MCF 10A (cell line): ENCODE data around the gene SEPTIN3. TPM values are rescaled to one million over a fixed set of nuclear protein-coding genes. Genes with fewer than 3 reads are reported as not detected.
A peak's percentile ranks its signal among the peaks of the same experiment; 100 is the strongest.

ENCODE experiments used
- BruUV-seq: library from RNA; stranded (reverse); fragments of 400-500 nt; replicated peaks from 2 replicates; lab custom pipeline; 2021; lab: Mats Ljungman, UMichigan
- CTCF ChIA-PET: fragments of 300-600 bp; sonication (Branson Sonifier 250); formaldehyde crosslinking; extraction: SDS; loops from one replicate; lab custom pipeline; 2021; ENCODE audit warnings: antibody characterized with exemption, inconsistent platforms; lab: Yijun Ruan, JAX
- POLR2A ChIA-PET: fragments of 300-600, 350-650 bp; sonication (Branson Sonifier 250); formaldehyde crosslinking; extraction: SDS; loops from one replicate; lab custom pipeline; 2020; ENCODE audit warnings: antibody characterized with exemption, inconsistent platforms; lab: Yijun Ruan, JAX
- DNase-seq: peaks from one replicate; pipeline ENCODE4 v3.0.0-alpha.2; 2018; ENCODE audit not compliant: unreplicated experiment
- H3K27ac Mint-ChIP-seq: one replicate; pipeline ENCODE4 v1.8.0; 2022; ENCODE audit warnings: mild to moderate bottlenecking, low read depth, mixed read lengths; ENCODE audit not compliant: unreplicated experiment
- H3K27me3 Mint-ChIP-seq: one replicate; pipeline ENCODE4 v1.8.0; 2022; ENCODE audit warnings: mixed read lengths; ENCODE audit not compliant: insufficient read depth, unreplicated experiment
- H3K36me3 Mint-ChIP-seq: one replicate; pipeline ENCODE4 v1.8.0; 2022; ENCODE audit warnings: mild to moderate bottlenecking, moderate library complexity, mixed read lengths; ENCODE audit not compliant: insufficient read depth, unreplicated experiment
- H3K4me1 Mint-ChIP-seq: one replicate; pipeline ENCODE4 v1.8.0; 2022; ENCODE audit warnings: mixed read lengths; ENCODE audit not compliant: insufficient read depth, unreplicated experiment
- H3K4me3 Mint-ChIP-seq: one replicate; pipeline ENCODE4 v1.8.0; 2022; ENCODE audit warnings: mild to moderate bottlenecking, moderate library complexity, mixed read lengths; ENCODE audit not compliant: unreplicated experiment
- H3K9me3 Mint-ChIP-seq: one replicate; pipeline ENCODE4 v1.8.0; 2022; ENCODE audit warnings: mixed read lengths; ENCODE audit not compliant: unreplicated experiment
- intact Hi-C: fragments of 100-400 bp; cut with micrococcal nuclease; formaldehyde crosslinking; loops from 2 replicates; pipeline ENCODE4 v1.14.1; 2022
- total RNA-seq: library from RNA; stranded (reverse); gene quantifications from 2 replicates; pipeline ENCODE4 v1.2.3, GENCODE V29; 2022
- TF ChIP-seq, protein P1 (sequence below): fragments of 200-600 bp; IDR thresholded peaks from one replicate; pipeline ENCODE4 v1.8.0; 2022; ENCODE audit warnings: antibody characterized with exemption, mild to moderate bottlenecking; ENCODE audit not compliant: unreplicated experiment

The SEPTIN3 gene
- total RNA-seq, 1 experiment from 2014 or later, result 0.21 TPM

- Mint-ChIP-seq H3K4me1 (no peaks in the 10 kb centered on the region), H3K27ac (peak within 1 kb of the TSS; percentile 80), H3K4me3 (peak within 1 kb of the TSS; percentile 76), H3K9me3 (no peaks in the 10 kb centered on the region), H3K27me3 (no peaks in the 10 kb centered on the region), H3K36me3 (peaks cover 6% of the 10 kb centered on the region)
- TSS peak; percentile 46 for BruUV-seq
- ChIA-PET POLR2A (no interaction called here), CTCF (no interaction called here)
- TF ChIP-seq, protein P1, sequence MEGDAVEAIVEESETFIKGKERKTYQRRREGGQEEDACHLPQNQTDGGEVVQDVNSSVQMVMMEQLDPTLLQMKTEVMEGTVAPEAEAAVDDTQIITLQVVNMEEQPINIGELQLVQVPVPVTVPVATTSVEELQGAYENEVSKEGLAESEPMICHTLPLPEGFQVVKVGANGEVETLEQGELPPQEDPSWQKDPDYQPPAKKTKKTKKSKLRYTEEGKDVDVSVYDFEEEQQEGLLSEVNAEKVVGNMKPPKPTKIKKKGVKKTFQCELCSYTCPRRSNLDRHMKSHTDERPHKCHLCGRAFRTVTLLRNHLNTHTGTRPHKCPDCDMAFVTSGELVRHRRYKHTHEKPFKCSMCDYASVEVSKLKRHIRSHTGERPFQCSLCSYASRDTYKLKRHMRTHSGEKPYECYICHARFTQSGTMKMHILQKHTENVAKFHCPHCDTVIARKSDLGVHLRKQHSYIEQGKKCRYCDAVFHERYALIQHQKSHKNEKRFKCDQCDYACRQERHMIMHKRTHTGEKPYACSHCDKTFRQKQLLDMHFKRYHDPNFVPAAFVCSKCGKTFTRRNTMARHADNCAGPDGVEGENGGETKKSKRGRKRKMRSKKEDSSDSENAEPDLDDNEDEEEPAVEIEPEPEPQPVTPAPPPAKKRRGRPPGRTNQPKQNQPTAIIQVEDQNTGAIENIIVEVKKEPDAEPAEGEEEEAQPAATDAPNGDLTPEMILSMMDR, result no peak
- no peak for DNase-seq
- intact Hi-C loops, result no loop called here
Observed at GRCh38 chr22:41998361-41999261, 29.4 kb downstream of the SEPTIN3 start, which contains the start of gene WBP2NL. Gene WBP2NL, plus strand, starts transcription at chr22:41998788. Its CDS starts 31 bp downstream, at chr22:41998819.

DNA sequence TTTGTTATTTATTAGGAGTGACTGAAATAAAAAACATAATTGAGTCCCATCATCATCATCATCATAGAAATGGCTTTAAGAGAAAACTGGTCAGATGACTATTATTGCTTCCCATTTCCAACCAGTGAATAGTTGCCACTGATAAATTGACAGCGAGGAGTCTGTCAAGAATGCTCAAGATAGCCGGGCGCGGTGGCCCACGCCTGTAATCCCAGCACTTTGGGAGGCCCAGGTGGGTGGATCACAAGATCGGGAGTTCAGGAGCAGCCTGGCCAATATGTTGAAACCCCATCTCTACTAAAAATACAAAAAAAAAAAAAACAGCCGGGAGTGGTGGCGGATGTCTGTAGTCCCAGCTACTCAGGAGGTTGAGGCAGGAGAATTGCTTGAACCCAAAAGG, 31.2 kb downstream of the SEPTIN3 start:
- H3K4me1 Mint-ChIP-seq, result no peaks in the 10 kb centered on the region
- POLR2A ChIA-PET, result no interaction called here
- peak overlapping the region; percentile 43 for H3K4me3 Mint-ChIP-seq
- H3K36me3 Mint-ChIP-seq, result no peaks in the 10 kb centered on the region
- no TSS peak for BruUV-seq
- H3K27ac Mint-ChIP-seq, result no peak overlapping the region
- peaks cover 2% of the 10 kb centered on the region for H3K9me3 Mint-ChIP-seq
- H3K27me3 Mint-ChIP-seq, result no peaks in the 10 kb centered on the region
- CTCF ChIA-PET, result interaction anchor here (0.6 kb wide), 1 partner anchor 169 kb away, joined by 3 read pairs; no protein-coding TSS in a partner anchor
- intact Hi-C loops, result no loop called here
- TF ChIP-seq, protein P1, result no peak
- no peak for DNase-seq

DNA sequence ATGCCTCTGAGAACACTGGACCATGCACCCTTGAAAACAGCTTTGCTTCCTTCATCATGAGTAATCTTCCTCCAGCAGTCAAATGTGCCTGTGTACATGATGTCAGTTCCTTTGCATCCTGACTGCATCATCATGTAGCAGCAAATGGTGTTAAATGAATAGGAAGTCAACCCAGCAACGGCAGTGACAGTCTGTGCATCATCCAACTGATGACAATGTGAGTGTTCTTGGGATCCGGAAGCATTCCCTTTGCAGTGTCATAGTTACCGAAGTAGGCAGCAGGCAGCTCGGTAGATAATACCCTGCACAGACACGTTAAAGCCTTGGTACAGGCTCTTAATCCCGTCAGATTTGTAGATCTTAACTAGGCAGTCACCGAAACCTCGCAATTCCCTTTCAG, 31.9 kb downstream of the SEPTIN3 start:
- no peak for DNase-seq
- BruUV-seq, result no TSS peak
- Mint-ChIP-seq H3K27me3 (no peaks in the 10 kb centered on the region), H3K4me3 (no peak overlapping the region), H3K36me3 (no peaks in the 10 kb centered on the region), H3K27ac (no peak overlapping the region), H3K4me1 (no peaks in the 10 kb centered on the region), H3K9me3 (peaks cover 6% of the 10 kb centered on the region)
- intact Hi-C loops, result no loop called here
- ChIA-PET POLR2A (no interaction called here), CTCF (no interaction called here)
- TF ChIP-seq, protein P1, result no peak

- intact Hi-C loops, result no loop called here
- H3K9me3 Mint-ChIP-seq, result peaks cover 6% of the 10 kb centered on the region
- ChIA-PET POLR2A (no interaction called here), CTCF (no interaction called here)
- BruUV-seq, result no TSS peak
- no peaks in the 10 kb centered on the region for H3K36me3 Mint-ChIP-seq
- TF ChIP-seq, protein P1, result no peak
- no peak overlapping the region for H3K27ac Mint-ChIP-seq
- no peaks in the 10 kb centered on the region for H3K4me1 Mint-ChIP-seq
- H3K4me3 Mint-ChIP-seq, result no peak overlapping the region
- DNase-seq, result no peak
- H3K27me3 Mint-ChIP-seq, result no peaks in the 10 kb centered on the region
Observed at GRCh38 chr22:42001706-42002105, 32.5 kb downstream of the SEPTIN3 start.
